ENCODE data around the gene KRTAP5-2.
"Not testable (repeated sequence)": the region's sequence is repeated elsewhere in the genome, so short reads cannot be mapped to it uniquely, and the experiment has no call there.

Gene KRTAP5-2

DNA sequence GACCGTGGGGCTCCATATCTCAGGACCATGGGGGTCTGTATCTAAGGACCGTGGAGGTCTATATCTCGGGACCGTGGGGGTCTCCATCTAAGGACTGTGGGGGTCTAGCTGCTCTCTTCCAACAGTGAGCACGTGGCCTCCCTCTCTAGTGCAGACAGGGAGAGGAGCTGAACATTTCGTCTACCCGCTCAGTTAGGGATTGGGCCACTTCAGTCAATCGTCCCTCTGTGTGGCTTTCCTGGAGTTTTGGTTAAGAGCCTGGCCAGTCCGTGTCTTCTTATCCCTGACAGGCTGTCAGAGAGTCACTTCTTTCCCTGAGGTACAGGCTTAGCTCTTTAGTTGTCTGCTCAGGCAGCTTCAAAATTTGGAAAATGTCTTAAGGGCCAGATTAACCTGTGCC is 16.1 kb downstream of the KRTAP5-2 start:
- no peak for TF ChIP-seq CTCF (IDR thresholded peaks at IDR 0.05; ENCODE audit: low read depth, low read length)
- Histone ChIP-seq H3K27me3 (no peaks in the 10 kb centered on the region), H3K4me3 (ENCODE audit: low read depth, low read length) (no peak overlapping the region), H3K36me3 (no peaks in the 10 kb centered on the region), H3K9me3 (no peaks in the 10 kb centered on the region), H3K4me1 (no peaks in the 10 kb centered on the region)
- DNase-seq = no peak

- no peaks in the 10 kb centered on the region for H3K36me3 ChIP-seq
- H3K4me1 ChIP-seq = no peaks in the 10 kb centered on the region
- DNase-seq = no peak
- H3K27me3 ChIP-seq = peaks cover 27% of the 10 kb centered on the region
- H3K9me3 ChIP-seq = no peaks in the 10 kb centered on the region
- no peak for TF ChIP-seq CTCF (IDR thresholded peaks at IDR 0.05; ENCODE audit: low read depth, low read length)
- no peak overlapping the region for H3K4me3 ChIP-seq (ENCODE audit: low read depth, low read length)
Measured at GRCh38 chr11:1576825-1577224, 21.3 kb downstream of the KRTAP5-2 start.

- H3K36me3 ChIP-seq; H3K4me3 ChIP-seq (ENCODE audit: low read depth, low read length): not testable (repeated sequence)
Measured at GRCh38 chr11:1575756-1576155, 22.3 kb downstream of the KRTAP5-2 start.

GRCh38 chr11:1574933-1575242 is 23.2 kb downstream of the KRTAP5-2 start:
- no peak for DNase-seq
- H3K27me3 ChIP-seq = peaks cover 27% of the 10 kb centered on the region
- H3K4me1 ChIP-seq = peaks cover 3% of the 10 kb centered on the region; the same call in 1 of the 2 replicates
- no peak overlapping the region for H3K4me3 ChIP-seq (ENCODE audit: low read depth, low read length)
- no peak for TF ChIP-seq CTCF (IDR thresholded peaks at IDR 0.05; ENCODE audit: low read depth, low read length)
- no peaks in the 10 kb centered on the region for H3K9me3 ChIP-seq
- no peaks in the 10 kb centered on the region for H3K36me3 ChIP-seq

More at GRCh38 chr11:1575756-1576155, 22.3 kb downstream of the KRTAP5-2 start:
- peaks cover 27% of the 10 kb centered on the region for H3K27me3 ChIP-seq
- H3K4me1 ChIP-seq, H3K9me3 ChIP-seq, DNase-seq: not testable (repeated sequence)

- Histone ChIP-seq H3K9me3 (no peaks in the 10 kb centered on the region), H3K36me3 (no peaks in the 10 kb centered on the region), H3K4me3 (ENCODE audit: low read depth, low read length) (no peak overlapping the region), H3K27me3 (peaks cover 27% of the 10 kb centered on the region), H3K4me1 (peaks cover 3% of the 10 kb centered on the region; the same call in 1 of the 2 replicates)
- TF ChIP-seq CTCF (IDR thresholded peaks at IDR 0.05; ENCODE audit: low read depth, low read length) = peak; percentile 48
- peak; percentile 44 for DNase-seq
Measured at GRCh38 chr11:1574238-1574932, 23.7 kb downstream of the KRTAP5-2 start.

- no peak overlapping the region for H3K4me3 ChIP-seq (ENCODE audit: low read depth, low read length)
- DNase-seq = no peak
- TF ChIP-seq CTCF (IDR thresholded peaks at IDR 0.05; ENCODE audit: low read depth, low read length) = no peak
- no peaks in the 10 kb centered on the region for H3K9me3 ChIP-seq
- no peaks in the 10 kb centered on the region for H3K36me3 ChIP-seq
- H3K4me1 ChIP-seq = peaks cover 3% of the 10 kb centered on the region; the same call in 1 of the 2 replicates
- H3K27me3 ChIP-seq = peaks cover 27% of the 10 kb centered on the region
Measured at GRCh38 chr11:1573903-1574237, 24.2 kb downstream of the KRTAP5-2 start.
